ENCODE results near the gene ANG. TPM values are rescaled to one million over a fixed set of nuclear protein-coding genes. Genes with fewer than 3 reads are reported as not detected.
"Not testable (repeated sequence)": the region's sequence is repeated elsewhere in the genome, so short reads cannot be mapped to it uniquely, and the experiment has no call there.

The ANG gene
- total RNA-seq (4.6 TPM), polyA plus RNA-seq (ENCODE audit: insufficient read depth in 1 of 8, insufficient read length in 8 of 8, low replicate concordance in 1 of 8) (1 to 10 TPM; 1.9 to 5.0 (median 3.0) TPM)
- long read RNA-seq, donor 1 = 0 reads
- long read RNA-seq, donor 2 = 0 reads
- long read RNA-seq, donor 3 = 0 reads
- long read RNA-seq, donor 4 = 0 reads
- long read RNA-seq, donor 5, partial matches to known transcripts = 0 of 3 reads
- long read RNA-seq, donor 5, other reads (novel, unspliced or antisense) = 0 of 3 reads
- long read RNA-seq, donor 6 = 0 reads
- long read RNA-seq, donor 7, partial matches to known transcripts = 0 of 3 reads
- long read RNA-seq, donor 7, other reads (novel, unspliced or antisense) = 0 of 3 reads
- long read RNA-seq, donor 8, partial matches to known transcripts = 0 of 1 reads
- long read RNA-seq, donor 8, other reads (novel, unspliced or antisense) = 0 of 1 reads
- long read RNA-seq, donor 9, partial matches to known transcripts = 0 of 2 reads
- long read RNA-seq, donor 9, other reads (novel, unspliced or antisense) = 0 of 2 reads
- long read RNA-seq, donor 10, partial matches to known transcripts = 0 of 2 reads
- long read RNA-seq, donor 10, other reads (novel, unspliced or antisense) = 0 of 2 reads
- long read RNA-seq, donor 11, transcript ANG-201 (2 exons, 1,222 nt) = major isoform, 5 of 5 reads
- long read RNA-seq, donor 11, partial matches to known transcripts = 0 of 5 reads
- long read RNA-seq, donor 11, other reads (novel, unspliced or antisense) = 0 of 5 reads

GRCh38 chr14:20688167-20688839 lies at the start of gene ANG:
Gene ANG, plus strand, starts transcription at chr14:20688764. Its CDS starts 4,801 bp downstream, at chr14:20693565.
- no peaks in the 10 kb centered on the region for H3K36me3 ChIP-seq (ENCODE audit: control insufficient read depth, insufficient read depth, low read length)
- no peak for DNase-seq
- H3K27me3 ChIP-seq (ENCODE audit: control insufficient read depth, insufficient read depth, low read length) = no peaks in the 10 kb centered on the region
- peaks cover 2% of the 10 kb centered on the region for H3K4me1 ChIP-seq (ENCODE audit: control insufficient read depth, insufficient read depth, low read length)
- no peak within 1 kb of the TSS for H3K4me3 ChIP-seq (ENCODE audit: low read length)
- WGBS (ENCODE audit: insufficient coverage) = 100% methylated on average over 3 of the region's 7 CpGs
- no peak within 1 kb of the TSS for H3K27ac ChIP-seq (ENCODE audit: low read length)
- no peaks in the 10 kb centered on the region for H3K9me3 ChIP-seq (replicated peaks; ENCODE audit: control insufficient read depth, low read depth, low read length)

DNA sequence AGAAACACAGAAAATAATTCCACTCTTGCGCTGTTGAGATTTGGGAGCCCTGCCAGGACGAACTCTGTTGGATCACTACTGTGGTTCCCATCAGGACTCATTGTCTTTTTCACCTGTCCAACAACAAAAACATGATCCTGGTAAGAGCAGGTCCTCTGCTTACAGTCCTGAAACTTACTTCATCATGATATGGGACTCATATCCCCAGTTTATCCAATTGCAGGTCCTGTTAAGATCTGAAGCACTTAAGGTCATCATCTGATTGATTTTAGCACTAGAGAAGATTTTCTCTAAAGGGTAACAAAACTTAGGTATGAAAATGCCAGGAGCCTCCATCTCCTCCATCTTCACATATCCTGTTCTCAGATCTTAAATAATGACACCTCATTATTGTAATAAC lies 47.0 kb upstream of the ANG start, which contains the start of gene OR6S1:
Gene OR6S1, minus strand, starts transcription at position 101 of the 400 bp plus-strand sequence. Its CDS starts 0 bp downstream, at position 101.
- H3K36me3 ChIP-seq (ENCODE audit: control insufficient read depth, insufficient read depth, low read length) = no peaks in the 10 kb centered on the region
- H3K9me3 ChIP-seq (replicated peaks; ENCODE audit: control insufficient read depth, low read depth, low read length) = no peaks in the 10 kb centered on the region
- no peaks in the 10 kb centered on the region for H3K4me1 ChIP-seq (ENCODE audit: control insufficient read depth, insufficient read depth, low read length)
- peaks cover 8% of the 10 kb centered on the region for H3K27me3 ChIP-seq (ENCODE audit: control insufficient read depth, insufficient read depth, low read length)
- WGBS (ENCODE audit: insufficient coverage) = 79% methylated on average over 2 of the region's 2 CpGs
- DNase-seq = no peak
- no peak within 1 kb of the TSS for H3K27ac ChIP-seq (ENCODE audit: low read length)
- no peak within 1 kb of the TSS for H3K4me3 ChIP-seq (ENCODE audit: low read length)

DNA sequence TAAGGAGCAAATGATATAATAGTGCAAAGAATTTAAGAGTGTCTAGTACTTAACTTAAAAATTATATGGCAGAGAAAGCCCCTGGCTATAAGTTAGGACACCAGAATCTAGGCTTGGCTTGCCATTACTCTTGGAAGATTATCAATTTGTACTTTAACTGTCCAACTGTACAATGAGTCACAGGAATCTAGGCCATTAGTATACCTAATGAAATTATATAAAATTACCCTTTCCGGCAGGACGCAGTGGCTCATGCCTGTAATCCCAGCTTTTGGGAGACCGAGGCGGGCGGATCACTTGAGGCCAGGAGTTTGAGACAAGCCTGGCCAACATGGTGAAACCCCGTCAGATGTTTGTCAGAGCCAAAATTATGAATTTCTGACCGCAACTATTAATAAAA lies 46.4 kb upstream of the ANG start:
- no peak for DNase-seq
- Histone ChIP-seq H3K27me3 (ENCODE audit: control insufficient read depth, insufficient read depth, low read length) (peaks cover 11% of the 10 kb centered on the region), H3K36me3 (ENCODE audit: control insufficient read depth, insufficient read depth, low read length) (no peaks in the 10 kb centered on the region), H3K9me3 (replicated peaks; ENCODE audit: control insufficient read depth, low read depth, low read length) (no peaks in the 10 kb centered on the region), H3K4me1 (ENCODE audit: control insufficient read depth, insufficient read depth, low read length) (no peaks in the 10 kb centered on the region), H3K4me3 (ENCODE audit: low read length) (no peak overlapping the region), H3K27ac (ENCODE audit: low read length) (no peak overlapping the region)
- WGBS (ENCODE audit: insufficient coverage) = no CpG with 5 or more reads among the region's 7 CpGs

DNA sequence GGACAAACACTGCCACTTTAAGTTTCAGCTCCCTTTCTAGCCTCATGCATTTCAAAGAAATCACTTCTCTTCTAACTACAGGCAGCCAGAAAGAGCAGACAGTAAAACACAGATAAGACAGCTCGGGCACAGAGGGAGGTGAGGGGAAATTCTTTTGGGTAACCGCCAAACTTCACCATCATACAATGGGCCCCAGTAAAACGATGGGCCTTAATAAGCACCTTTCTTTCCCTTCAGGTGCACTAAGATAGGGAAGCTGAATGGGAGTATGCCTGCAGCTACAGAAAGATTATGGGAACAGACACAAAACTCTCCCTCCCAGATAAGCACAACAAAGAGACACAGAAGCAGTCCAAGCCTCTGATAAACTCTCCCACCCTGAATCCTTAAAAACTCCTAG lies 45.8 kb upstream of the ANG start:
- DNase-seq; H3K27ac ChIP-seq (ENCODE audit: low read length); H3K9me3 ChIP-seq (replicated peaks; ENCODE audit: control insufficient read depth, low read depth, low read length); H3K4me3 ChIP-seq (ENCODE audit: low read length); H3K4me1 ChIP-seq (ENCODE audit: control insufficient read depth, insufficient read depth, low read length); H3K36me3 ChIP-seq (ENCODE audit: control insufficient read depth, insufficient read depth, low read length): not testable (repeated sequence)
- WGBS (ENCODE audit: insufficient coverage) = no CpG with 5 or more reads among the region's 3 CpGs
- H3K27me3 ChIP-seq (ENCODE audit: control insufficient read depth, insufficient read depth, low read length) = peaks cover 11% of the 10 kb centered on the region

- H3K4me3 ChIP-seq (ENCODE audit: low read length) = no peak overlapping the region
- WGBS (ENCODE audit: insufficient coverage) = no CpG with 5 or more reads among the region's 2 CpGs
- no peaks in the 10 kb centered on the region for H3K9me3 ChIP-seq (replicated peaks; ENCODE audit: control insufficient read depth, low read depth, low read length)
- no peaks in the 10 kb centered on the region for H3K4me1 ChIP-seq (ENCODE audit: control insufficient read depth, insufficient read depth, low read length)
- H3K27me3 ChIP-seq (ENCODE audit: control insufficient read depth, insufficient read depth, low read length) = peaks cover 11% of the 10 kb centered on the region
- H3K27ac ChIP-seq (ENCODE audit: low read length) = no peak overlapping the region
- no peaks in the 10 kb centered on the region for H3K36me3 ChIP-seq (ENCODE audit: control insufficient read depth, insufficient read depth, low read length)
- DNase-seq = no peak
These were observed 44.0 kb upstream of the ANG start for GRCh38 chr14:20644520-20644919.

DNA sequence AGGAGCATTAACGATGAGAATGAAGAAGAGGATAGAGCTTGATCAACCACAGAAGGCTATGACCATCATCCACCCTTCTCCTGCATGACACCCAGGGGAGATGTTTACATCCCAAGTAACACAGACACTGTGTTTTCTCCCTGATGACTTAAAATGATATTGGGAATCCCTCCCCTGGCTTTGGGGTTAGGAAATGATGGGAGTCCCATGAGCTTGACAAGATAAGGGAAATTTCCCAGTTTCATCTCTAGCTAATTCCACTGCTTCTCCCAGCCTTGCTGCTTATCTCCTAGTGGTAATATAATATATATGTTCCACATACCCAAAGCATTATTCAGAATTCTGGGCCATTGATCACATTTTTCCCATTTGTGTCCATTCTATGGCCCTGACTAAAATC lies 43.1 kb upstream of the ANG start:
- no peak overlapping the region for H3K4me3 ChIP-seq (ENCODE audit: low read length)
- no peaks in the 10 kb centered on the region for H3K4me1 ChIP-seq (ENCODE audit: control insufficient read depth, insufficient read depth, low read length)
- no peaks in the 10 kb centered on the region for H3K9me3 ChIP-seq (replicated peaks; ENCODE audit: control insufficient read depth, low read depth, low read length)
- peaks cover 11% of the 10 kb centered on the region for H3K27me3 ChIP-seq (ENCODE audit: control insufficient read depth, insufficient read depth, low read length)
- WGBS (ENCODE audit: insufficient coverage) = no CpG with 5 or more reads among the region's 1 CpG
- no peak overlapping the region for H3K27ac ChIP-seq (ENCODE audit: low read length)
- no peaks in the 10 kb centered on the region for H3K36me3 ChIP-seq (ENCODE audit: control insufficient read depth, insufficient read depth, low read length)
- DNase-seq = no peak

GRCh38 chr14:20652996-20653975 lies 35.3 kb upstream of the ANG start:
- H3K27ac ChIP-seq (ENCODE audit: low read length) = no peak overlapping the region
- no peak overlapping the region for H3K4me3 ChIP-seq (ENCODE audit: low read length)
- WGBS (ENCODE audit: insufficient coverage) = 2% methylated on average over 15 of the region's 39 CpGs
- peaks cover 46% of the 10 kb centered on the region for H3K27me3 ChIP-seq (ENCODE audit: control insufficient read depth, insufficient read depth, low read length)
- no peaks in the 10 kb centered on the region for H3K4me1 ChIP-seq (ENCODE audit: control insufficient read depth, insufficient read depth, low read length)
- DNase-seq = peak; percentile 40
- H3K9me3 ChIP-seq (replicated peaks; ENCODE audit: control insufficient read depth, low read depth, low read length) = no peaks in the 10 kb centered on the region
- no peaks in the 10 kb centered on the region for H3K36me3 ChIP-seq (ENCODE audit: control insufficient read depth, insufficient read depth, low read length)

DNA sequence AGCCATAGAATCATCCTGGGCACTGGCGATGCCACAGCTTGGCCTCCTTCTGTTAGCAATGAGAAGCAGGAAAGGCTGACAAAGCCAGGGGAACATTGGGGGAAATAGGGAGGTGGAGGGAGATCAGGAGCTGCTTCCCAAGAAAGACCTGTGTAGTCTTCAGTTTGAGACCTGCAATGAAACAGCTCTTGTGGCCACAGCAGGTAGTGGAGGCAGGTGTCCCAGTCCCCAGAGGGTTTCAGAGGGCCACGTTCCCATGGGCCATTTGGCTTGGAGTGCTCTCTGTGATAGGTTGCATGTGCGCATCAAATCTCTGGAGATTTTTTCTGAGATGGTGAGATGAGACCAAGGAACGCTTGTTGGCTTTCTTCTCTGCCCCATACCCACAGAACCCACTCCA lies 32.7 kb upstream of the ANG start:
- DNase-seq = no peak
- Histone ChIP-seq H3K4me1 (ENCODE audit: control insufficient read depth, insufficient read depth, low read length) (no peaks in the 10 kb centered on the region), H3K27me3 (ENCODE audit: control insufficient read depth, insufficient read depth, low read length) (peaks cover 66% of the 10 kb centered on the region), H3K9me3 (replicated peaks; ENCODE audit: control insufficient read depth, low read depth, low read length) (no peaks in the 10 kb centered on the region), H3K27ac (ENCODE audit: low read length) (no peak overlapping the region), H3K36me3 (ENCODE audit: control insufficient read depth, insufficient read depth, low read length) (no peaks in the 10 kb centered on the region), H3K4me3 (ENCODE audit: low read length) (no peak overlapping the region)
- 58% methylated on average over 2 of the region's 4 CpGs for whole genome bisulfite sequencing (ENCODE audit: insufficient coverage)

- Histone ChIP-seq H3K9me3 (replicated peaks; ENCODE audit: control insufficient read depth, low read depth, low read length) (no peaks in the 10 kb centered on the region), H3K36me3 (ENCODE audit: control insufficient read depth, insufficient read depth, low read length) (no peaks in the 10 kb centered on the region), H3K4me1 (ENCODE audit: control insufficient read depth, insufficient read depth, low read length) (no peaks in the 10 kb centered on the region), H3K27ac (ENCODE audit: low read length) (no peak overlapping the region), H3K4me3 (ENCODE audit: low read length) (no peak overlapping the region), H3K27me3 (ENCODE audit: control insufficient read depth, insufficient read depth, low read length) (peaks cover 70% of the 10 kb centered on the region)
- DNase-seq = no peak
- WGBS (ENCODE audit: insufficient coverage) = 85% methylated on average over 3 of the region's 4 CpGs
These were observed 32.3 kb upstream of the ANG start for GRCh38 chr14:20656274-20656673.

All from muscle of leg (tissue), 16 donors.